Fibroblast of the aortic adventitia (primary cell): Measurements from ENCODE around the gene ULBP2. TPM values are rescaled to one million over a fixed set of nuclear protein-coding genes. Genes with fewer than 3 reads are reported as not detected.
"Not testable (repeated sequence)": the region's sequence is repeated elsewhere in the genome, so short reads cannot be mapped to it uniquely, and the experiment has no call there.

Experiments
- DNase-seq: peaks from one replicate; pipeline ENCODE4 v3.0.0-alpha.2; 2010; ENCODE audit warnings: low read depth
- H3K4me3 ChIP-seq: 2 replicates; pipeline ENCODE4 v1.5.1; 2011; ENCODE audit warnings: low read depth, mild to moderate bottlenecking, control low read depth, low read length, moderate library complexity
- total RNA-seq: library from RNA; depleted of rRNA; stranded (reverse); fragments of >200 nt; gene quantifications from 2 replicates; pipeline ENCODE4 v1.2.3, GENCODE V29; 2012; ENCODE audit warnings: low replicate concordance
- TF ChIP-seq, protein P1 (sequence below): IDR thresholded peaks from 2 replicates; pipeline ENCODE4 v1.5.1; 2011; ENCODE audit warnings: mild to moderate bottlenecking, low read length, control low read depth, inconsistent platforms; ENCODE audit not compliant: insufficient read depth

The ULBP2 gene
- total RNA-seq, 1 donor = 3.3 TPM

DNA sequence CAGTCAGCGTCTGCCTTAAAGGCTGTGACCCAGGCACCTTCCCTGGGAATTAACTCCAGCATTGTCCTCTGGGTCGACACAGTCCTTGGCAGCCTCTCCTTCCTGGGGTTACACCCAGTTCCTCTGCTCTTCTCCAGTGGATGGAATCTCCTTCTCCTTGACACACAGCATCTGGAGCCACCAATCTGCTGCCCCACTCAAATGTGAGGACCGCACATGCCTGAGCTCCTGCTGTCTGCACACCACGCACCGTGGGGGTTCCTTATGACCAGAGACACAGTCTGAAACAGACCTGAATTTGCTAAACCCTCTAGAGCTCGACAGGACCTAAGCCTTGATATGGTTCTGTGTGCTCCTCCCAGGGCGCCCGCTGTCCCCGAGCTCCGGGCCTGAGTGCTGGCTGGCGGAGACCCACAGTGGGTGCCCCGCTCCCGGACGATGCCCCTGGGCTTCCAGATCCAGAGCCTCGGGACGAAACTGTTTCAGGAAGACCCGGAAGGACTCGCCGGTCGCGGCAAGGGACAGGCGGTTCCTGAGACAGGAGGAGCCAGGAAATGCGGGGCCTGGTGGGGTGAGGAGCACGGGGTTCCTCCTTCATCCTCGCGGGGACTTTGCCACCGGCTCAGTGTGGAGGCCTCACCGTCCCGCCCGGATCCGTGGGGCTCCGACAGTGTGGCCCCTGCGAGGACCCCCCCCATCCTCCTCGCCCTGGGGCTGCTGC lies 16.4 kb upstream of the ULBP2 start:
- peak overlapping the region; percentile 53 for H3K4me3 ChIP-seq
- TF ChIP-seq, protein P1, sequence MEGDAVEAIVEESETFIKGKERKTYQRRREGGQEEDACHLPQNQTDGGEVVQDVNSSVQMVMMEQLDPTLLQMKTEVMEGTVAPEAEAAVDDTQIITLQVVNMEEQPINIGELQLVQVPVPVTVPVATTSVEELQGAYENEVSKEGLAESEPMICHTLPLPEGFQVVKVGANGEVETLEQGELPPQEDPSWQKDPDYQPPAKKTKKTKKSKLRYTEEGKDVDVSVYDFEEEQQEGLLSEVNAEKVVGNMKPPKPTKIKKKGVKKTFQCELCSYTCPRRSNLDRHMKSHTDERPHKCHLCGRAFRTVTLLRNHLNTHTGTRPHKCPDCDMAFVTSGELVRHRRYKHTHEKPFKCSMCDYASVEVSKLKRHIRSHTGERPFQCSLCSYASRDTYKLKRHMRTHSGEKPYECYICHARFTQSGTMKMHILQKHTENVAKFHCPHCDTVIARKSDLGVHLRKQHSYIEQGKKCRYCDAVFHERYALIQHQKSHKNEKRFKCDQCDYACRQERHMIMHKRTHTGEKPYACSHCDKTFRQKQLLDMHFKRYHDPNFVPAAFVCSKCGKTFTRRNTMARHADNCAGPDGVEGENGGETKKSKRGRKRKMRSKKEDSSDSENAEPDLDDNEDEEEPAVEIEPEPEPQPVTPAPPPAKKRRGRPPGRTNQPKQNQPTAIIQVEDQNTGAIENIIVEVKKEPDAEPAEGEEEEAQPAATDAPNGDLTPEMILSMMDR = no peak
- DNase-seq = no peak

- peak overlapping the region; percentile 53 for H3K4me3 ChIP-seq
- peak; percentile 78 for DNase-seq
- TF ChIP-seq, protein P1 = peak; percentile 95
Observed at GRCh38 chr6:149925974-149926777, 15.6 kb upstream of the ULBP2 start.

- H3K4me3 ChIP-seq, DNase-seq: not testable (repeated sequence)
Observed at GRCh38 chr6:149927025-149927424, 14.8 kb upstream of the ULBP2 start.

GRCh38 chr6:149929422-149929821 lies 12.4 kb upstream of the ULBP2 start:
- DNase-seq = no peak
- TF ChIP-seq, protein P1 = peak; percentile 50
- H3K4me3 ChIP-seq = no peak overlapping the region

- DNase-seq = no peak
- TF ChIP-seq, protein P1 = no peak
Observed at GRCh38 chr6:149931501-149931900, 10.3 kb upstream of the ULBP2 start.

DNA sequence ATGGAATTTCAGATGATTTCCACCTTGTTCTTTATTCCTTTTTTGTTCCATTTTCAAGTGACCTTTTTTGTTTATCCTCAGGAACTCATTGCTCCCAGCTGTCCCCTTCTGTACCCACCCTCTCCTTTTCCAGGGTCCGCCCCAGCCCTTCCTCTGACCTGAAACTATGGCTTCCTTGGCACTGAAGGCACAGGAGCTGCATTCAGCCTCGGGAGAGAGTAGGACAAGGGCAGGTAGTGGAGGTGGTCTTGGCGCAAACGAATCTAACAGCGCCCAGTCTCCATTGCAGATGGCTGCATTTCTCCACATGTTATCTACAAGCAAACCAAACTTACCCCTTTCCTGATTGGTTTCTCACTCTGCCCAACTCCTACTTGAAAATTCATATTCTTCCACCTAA lies 8.8 kb upstream of the ULBP2 start:
- no peak overlapping the region for H3K4me3 ChIP-seq
- TF ChIP-seq, protein P1 = no peak

More at GRCh38 chr6:149931501-149931900, 10.3 kb upstream of the ULBP2 start:
- H3K4me3 ChIP-seq = no peak overlapping the region

DNA sequence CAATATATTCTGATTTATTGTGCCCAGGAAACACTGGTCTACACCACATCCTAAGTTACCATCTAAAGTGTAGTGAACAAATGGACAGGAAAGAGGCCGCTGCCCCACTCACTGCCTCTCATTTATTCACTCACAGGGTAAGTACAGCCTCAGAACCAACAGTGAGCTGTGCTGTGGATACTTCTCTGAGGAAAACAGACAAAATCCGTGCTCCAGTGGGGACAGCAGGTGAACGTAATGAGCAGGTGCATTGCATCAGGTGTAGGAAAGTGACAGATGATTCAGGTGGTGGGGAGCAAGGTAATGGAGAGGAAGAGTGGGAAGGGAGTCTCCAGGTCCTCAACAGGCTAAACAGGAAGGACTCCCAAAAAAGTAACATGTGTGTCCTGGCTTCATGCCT lies 8.4 kb upstream of the ULBP2 start:
- H3K4me3 ChIP-seq = no peak overlapping the region
- TF ChIP-seq, protein P1 = no peak

More for the DNA sequence above, 8.8 kb upstream of the ULBP2 start:
- DNase-seq = no peak

More for the DNA sequence above, 8.4 kb upstream of the ULBP2 start:
- no peak for DNase-seq
